ENCODE data around the gene S100A3. TPM values are rescaled to one million over a fixed set of nuclear protein-coding genes. Genes with fewer than 3 reads are reported as not detected.

S100A3 gene
- total and polyA plus RNA-seq, 4 donors, result 3.0 to 8.0 (median 6.0) TPM

- Histone ChIP-seq H3K4me3 (no peak within 1 kb of the TSS), H3K27ac (ENCODE audit: low read depth in 1 of 2, low read length in 1 of 2) (peak within 1 kb of the TSS in 1 of 2 donors; percentile 54), H3K9ac (ENCODE audit: insufficient read depth in 1 of 2, low read length in 2 of 2) (no peak within 1 kb of the TSS), H3K27me3 (ENCODE audit: control insufficient read depth in 3 of 3, insufficient read depth in 3 of 3, low read length in 2 of 3) (no peaks in the 10 kb centered on the region), H3K36me3 (ENCODE audit: control insufficient read depth in 4 of 4, insufficient read depth in 4 of 4, low read length in 4 of 4) (peaks cover 0 to 3% (median 0%) of the 10 kb centered on the region in 4 donors), H3K4me1 (ENCODE audit: control insufficient read depth in 5 of 5, insufficient read depth in 5 of 5, low read length in 5 of 5) (peaks cover 3 to 39% (median 23%) of the 10 kb centered on the region in 5 donors), H3K9me3 (ENCODE audit: control insufficient read depth in 4 of 4, insufficient read depth in 3 of 4, low read length in 3 of 4) (no peaks in the 10 kb centered on the region)
- DNase-seq (no peak), ATAC-seq (ENCODE audit: insufficient read depth, low FRiP score) (no peak)
- 71 to 79% methylated on average over 11 of the region's 11 CpGs for WGBS, 2 donors
- TF ChIP-seq, protein P1, sequence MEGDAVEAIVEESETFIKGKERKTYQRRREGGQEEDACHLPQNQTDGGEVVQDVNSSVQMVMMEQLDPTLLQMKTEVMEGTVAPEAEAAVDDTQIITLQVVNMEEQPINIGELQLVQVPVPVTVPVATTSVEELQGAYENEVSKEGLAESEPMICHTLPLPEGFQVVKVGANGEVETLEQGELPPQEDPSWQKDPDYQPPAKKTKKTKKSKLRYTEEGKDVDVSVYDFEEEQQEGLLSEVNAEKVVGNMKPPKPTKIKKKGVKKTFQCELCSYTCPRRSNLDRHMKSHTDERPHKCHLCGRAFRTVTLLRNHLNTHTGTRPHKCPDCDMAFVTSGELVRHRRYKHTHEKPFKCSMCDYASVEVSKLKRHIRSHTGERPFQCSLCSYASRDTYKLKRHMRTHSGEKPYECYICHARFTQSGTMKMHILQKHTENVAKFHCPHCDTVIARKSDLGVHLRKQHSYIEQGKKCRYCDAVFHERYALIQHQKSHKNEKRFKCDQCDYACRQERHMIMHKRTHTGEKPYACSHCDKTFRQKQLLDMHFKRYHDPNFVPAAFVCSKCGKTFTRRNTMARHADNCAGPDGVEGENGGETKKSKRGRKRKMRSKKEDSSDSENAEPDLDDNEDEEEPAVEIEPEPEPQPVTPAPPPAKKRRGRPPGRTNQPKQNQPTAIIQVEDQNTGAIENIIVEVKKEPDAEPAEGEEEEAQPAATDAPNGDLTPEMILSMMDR (IDR thresholded peaks at IDR 0.05; ENCODE audit: control extremely low read depth, extremely low read depth), result no peak
Measured at GRCh38 chr1:153540394-153541361, 8.4 kb downstream of the S100A3 start, which contains the start of gene S100A5. TSS of gene S100A5 (minus strand) at chr1:153540934. CDS start at chr1:153540191, 743 bp downstream.

DNA sequence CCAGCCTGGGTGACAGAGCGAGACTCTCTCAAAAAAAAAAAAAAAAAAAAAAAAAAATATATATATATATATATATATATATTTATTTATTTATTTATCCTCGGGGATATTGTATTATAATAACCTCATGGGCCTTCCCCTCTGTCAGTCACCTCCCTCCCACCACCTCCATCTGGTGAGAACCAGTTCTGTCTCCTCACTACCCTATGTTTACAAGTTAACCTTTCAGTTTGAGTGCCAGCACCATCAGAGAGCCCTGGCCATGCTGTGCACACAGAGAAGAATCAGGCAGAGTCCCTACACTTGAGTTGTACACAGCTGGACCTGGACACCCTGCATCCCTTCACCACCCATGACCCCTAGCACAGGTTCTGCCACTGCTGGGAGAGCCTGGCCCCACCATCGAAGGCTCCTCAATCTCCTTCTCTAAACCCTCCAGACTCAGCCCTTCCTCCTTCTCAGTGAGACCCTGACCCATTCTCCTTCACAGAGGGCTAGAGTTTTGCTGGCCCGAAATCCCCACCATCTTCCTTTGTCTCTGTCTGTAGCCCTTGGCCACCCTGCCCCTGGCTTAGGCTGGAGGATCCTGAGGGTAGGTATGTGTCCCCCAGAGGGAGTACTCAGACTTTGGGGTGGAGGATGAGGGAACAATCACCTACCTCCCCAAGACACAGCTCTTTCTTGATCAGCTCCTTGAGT is 9.5 kb downstream of the S100A3 start:
- WGBS, 2 donors, result 82 to 92% methylated on average over 3 to 4 of the region's 4 CpGs
- ATAC-seq (ENCODE audit: insufficient read depth, low FRiP score), result no peak
- Histone ChIP-seq H3K27me3 (ENCODE audit: control insufficient read depth in 3 of 3, insufficient read depth in 3 of 3, low read length in 2 of 3) (no peaks in the 10 kb centered on the region), H3K36me3 (ENCODE audit: control insufficient read depth in 4 of 4, insufficient read depth in 4 of 4, low read length in 4 of 4) (peaks cover 0 to 3% (median 0%) of the 10 kb centered on the region in 4 donors), H3K4me3 (no peak overlapping the region), H3K9me3 (ENCODE audit: control insufficient read depth in 4 of 4, insufficient read depth in 3 of 4, low read length in 3 of 4) (no peaks in the 10 kb centered on the region), H3K4me1 (ENCODE audit: control insufficient read depth in 5 of 5, insufficient read depth in 5 of 5, low read length in 5 of 5) (peaks cover 0 to 27% (median 17%) of the 10 kb centered on the region in 5 donors), H3K27ac (ENCODE audit: low read depth in 1 of 2, low read length in 1 of 2) (no peak overlapping the region), H3K9ac (ENCODE audit: insufficient read depth in 1 of 2, low read length in 2 of 2) (no peak overlapping the region)
- DNase-seq, result no peak
- TF ChIP-seq, protein P1 (IDR thresholded peaks at IDR 0.05; ENCODE audit: control extremely low read depth, extremely low read depth), result no peak

DNA sequence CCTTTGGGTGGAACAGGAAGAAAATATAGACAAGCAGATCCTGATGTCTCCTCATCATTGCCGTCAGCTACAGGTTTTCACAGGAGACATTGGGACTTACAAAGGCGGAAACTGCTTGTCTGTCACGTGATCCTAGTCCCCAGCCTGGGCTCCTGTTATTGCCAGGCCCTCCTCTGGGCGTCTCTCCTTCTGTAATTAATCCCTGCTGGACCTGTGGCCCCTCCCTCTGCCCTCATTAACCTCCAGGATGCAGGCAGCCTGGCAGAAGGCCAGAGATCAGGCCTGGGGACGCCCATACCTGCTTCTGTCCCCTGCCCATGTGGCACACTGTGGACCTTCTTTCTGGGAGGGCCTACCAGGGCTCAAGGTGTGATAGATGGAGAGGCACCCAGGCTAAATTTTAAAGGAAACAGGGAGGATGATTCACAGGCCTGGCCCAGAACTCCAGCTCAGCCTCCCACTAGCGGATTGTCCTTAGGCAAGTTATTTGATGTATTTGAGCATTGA is 10.7 kb downstream of the S100A3 start:
- H3K9ac ChIP-seq (ENCODE audit: insufficient read depth in 1 of 2, low read length in 2 of 2), result no peak overlapping the region
- DNase-seq, result no peak

More for the DNA sequence above, 10.7 kb downstream of the S100A3 start:
- WGBS, 2 donors, result 77 to 90% methylated on average over 6 of the region's 6 CpGs
- Histone ChIP-seq H3K4me1 (ENCODE audit: control insufficient read depth in 5 of 5, insufficient read depth in 5 of 5, low read length in 5 of 5) (peaks cover 0 to 27% (median 19%) of the 10 kb centered on the region in 5 donors), H3K27me3 (ENCODE audit: control insufficient read depth in 3 of 3, insufficient read depth in 3 of 3, low read length in 2 of 3) (no peaks in the 10 kb centered on the region), H3K36me3 (ENCODE audit: control insufficient read depth in 4 of 4, insufficient read depth in 4 of 4, low read length in 4 of 4) (peaks cover 0 to 3% (median 0%) of the 10 kb centered on the region in 4 donors), H3K27ac (ENCODE audit: low read depth in 1 of 2, low read length in 1 of 2) (no peak overlapping the region), H3K9me3 (ENCODE audit: control insufficient read depth in 4 of 4, insufficient read depth in 3 of 4, low read length in 3 of 4) (no peaks in the 10 kb centered on the region), H3K4me3 (no peak overlapping the region)
- no peak for ATAC-seq (ENCODE audit: insufficient read depth, low FRiP score)
- TF ChIP-seq, protein P1 (IDR thresholded peaks at IDR 0.05; ENCODE audit: control extremely low read depth, extremely low read depth), result no peak

All from lung (tissue), 12 donors.